ENCODE data around the gene ABTB1. TPM values are rescaled to one million over a fixed set of nuclear protein-coding genes. Genes with fewer than 3 reads are reported as not detected.
A peak's percentile ranks its signal among the peaks of the same experiment; 100 is the strongest.

Gene ABTB1
- total RNA-seq, 1 donor from 2014 or later = 11.8 TPM

- Mint-ChIP-seq H3K36me3 (ENCODE audit: low read depth, unreplicated experiment) (no peaks in the 10 kb centered on the region), H3K9me3 (ENCODE audit: unreplicated experiment) (no peaks in the 10 kb centered on the region), H3K4me3 (ENCODE audit: unreplicated experiment) (no peak overlapping the region), H3K27ac (ENCODE audit: unreplicated experiment) (no peak overlapping the region), H3K27me3 (ENCODE audit: low read depth, unreplicated experiment) (peaks cover 2% of the 10 kb centered on the region), H3K4me1 (ENCODE audit: low read depth, unreplicated experiment) (peaks cover 19% of the 10 kb centered on the region)
- no peak overlapping the region for H2AFZ ChIP-seq (ENCODE audit: low read depth, low read length)
- H3K4me2 ChIP-seq (ENCODE audit: low read length) = no peak overlapping the region
- no peaks in the 10 kb centered on the region for H3K27me3 ChIP-seq (ENCODE audit: insufficient read depth, low read length)
- H3K79me2 ChIP-seq (ENCODE audit: insufficient read depth, low read length) = no peaks in the 10 kb centered on the region
- H3K4me1 ChIP-seq (ENCODE audit: insufficient read depth, low read length) = peaks cover 29% of the 10 kb centered on the region
- no peak overlapping the region for H3K4me3 ChIP-seq (ENCODE audit: insufficient read depth, low read depth, low read length)
- no peaks in the 10 kb centered on the region for H3K9me3 ChIP-seq (ENCODE audit: insufficient read depth, low read depth, low read length)
- no peak overlapping the region for H3K27ac ChIP-seq (ENCODE audit: low read depth, low read length)
- FAIRE-seq (peak; percentile 29), DNase-seq (ENCODE audit: low read depth) (no peak)
- TF ChIP-seq CTCF (IDR thresholded peaks at IDR 0.05; ENCODE audit: insufficient read depth, low read depth, low read length) = no peak
- no peak for TF ChIP-seq EZH2 (IDR thresholded peaks at IDR 0.05; ENCODE audit: insufficient read depth, low read length)
- no peaks in the 10 kb centered on the region for H4K20me1 ChIP-seq (ENCODE audit: insufficient read depth, low read length)
- no peaks in the 10 kb centered on the region for H3K36me3 ChIP-seq (ENCODE audit: insufficient read depth, low read length)
- no peak overlapping the region for H3K9ac ChIP-seq (ENCODE audit: low read length)
Measured at GRCh38 chr3:127685708-127686511, 13.2 kb downstream of the ABTB1 start.

GRCh38 chr3:127686512-127686894 is 13.8 kb downstream of the ABTB1 start:
- no peak overlapping the region for H3K4me3 Mint-ChIP-seq (ENCODE audit: unreplicated experiment)
- Histone ChIP-seq H3K4me3 (ENCODE audit: insufficient read depth, low read depth, low read length) (no peak overlapping the region), H3K9ac (ENCODE audit: low read length) (no peak overlapping the region), H3K4me2 (ENCODE audit: low read length) (no peak overlapping the region), H3K36me3 (ENCODE audit: insufficient read depth, low read length) (no peaks in the 10 kb centered on the region), H2AFZ (ENCODE audit: low read depth, low read length) (no peak overlapping the region), H3K9me3 (ENCODE audit: insufficient read depth, low read depth, low read length) (no peaks in the 10 kb centered on the region), H3K4me1 (ENCODE audit: insufficient read depth, low read length) (peaks cover 31% of the 10 kb centered on the region), H3K27me3 (ENCODE audit: insufficient read depth, low read length) (no peaks in the 10 kb centered on the region), H3K27ac (ENCODE audit: low read depth, low read length) (no peak overlapping the region), H4K20me1 (ENCODE audit: insufficient read depth, low read length) (no peaks in the 10 kb centered on the region), H3K79me2 (ENCODE audit: insufficient read depth, low read length) (no peaks in the 10 kb centered on the region)
- H3K9me3 Mint-ChIP-seq (ENCODE audit: unreplicated experiment) = no peaks in the 10 kb centered on the region
- H3K27ac Mint-ChIP-seq (ENCODE audit: unreplicated experiment) = no peak overlapping the region
- no peaks in the 10 kb centered on the region for H3K36me3 Mint-ChIP-seq (ENCODE audit: low read depth, unreplicated experiment)
- no peaks in the 10 kb centered on the region for H3K27me3 Mint-ChIP-seq (ENCODE audit: low read depth, unreplicated experiment)
- peaks cover 20% of the 10 kb centered on the region for H3K4me1 Mint-ChIP-seq (ENCODE audit: low read depth, unreplicated experiment)
- DNase-seq (ENCODE audit: low read depth) = no peak
- no peak for FAIRE-seq
- TF ChIP-seq EZH2 (IDR thresholded peaks at IDR 0.05; ENCODE audit: insufficient read depth, low read length) (no peak), CTCF (IDR thresholded peaks at IDR 0.05; ENCODE audit: insufficient read depth, low read depth, low read length) (no peak)

- H3K27me3 Mint-ChIP-seq (ENCODE audit: low read depth, unreplicated experiment) = no peaks in the 10 kb centered on the region
- H2AFZ ChIP-seq (ENCODE audit: low read depth, low read length) = no peak overlapping the region
- H3K27ac Mint-ChIP-seq (ENCODE audit: unreplicated experiment) = no peak overlapping the region
- no peaks in the 10 kb centered on the region for H4K20me1 ChIP-seq (ENCODE audit: insufficient read depth, low read length)
- H3K36me3 ChIP-seq (ENCODE audit: insufficient read depth, low read length) = no peaks in the 10 kb centered on the region
- H3K9ac ChIP-seq (ENCODE audit: low read length) = no peak overlapping the region
- H3K9me3 Mint-ChIP-seq (ENCODE audit: unreplicated experiment) = no peaks in the 10 kb centered on the region
- DNase-seq (ENCODE audit: low read depth) (no peak), FAIRE-seq (no peak)
- TF ChIP-seq EZH2 (IDR thresholded peaks at IDR 0.05; ENCODE audit: insufficient read depth, low read length) = no peak
- TF ChIP-seq CTCF (IDR thresholded peaks at IDR 0.05; ENCODE audit: insufficient read depth, low read depth, low read length) = no peak
- H3K4me1 ChIP-seq (ENCODE audit: insufficient read depth, low read length) = peaks cover 31% of the 10 kb centered on the region
- H3K27me3 ChIP-seq (ENCODE audit: insufficient read depth, low read length) = no peaks in the 10 kb centered on the region
- no peaks in the 10 kb centered on the region for H3K36me3 Mint-ChIP-seq (ENCODE audit: low read depth, unreplicated experiment)
- no peak overlapping the region for H3K4me3 Mint-ChIP-seq (ENCODE audit: unreplicated experiment)
- H3K27ac ChIP-seq (ENCODE audit: low read depth, low read length) = no peak overlapping the region
- no peaks in the 10 kb centered on the region for H3K79me2 ChIP-seq (ENCODE audit: insufficient read depth, low read length)
- peaks cover 23% of the 10 kb centered on the region for H3K4me1 Mint-ChIP-seq (ENCODE audit: low read depth, unreplicated experiment)
- H3K4me3 ChIP-seq (ENCODE audit: insufficient read depth, low read depth, low read length) = no peak overlapping the region
- H3K4me2 ChIP-seq (ENCODE audit: low read length) = no peak overlapping the region
- no peaks in the 10 kb centered on the region for H3K9me3 ChIP-seq (ENCODE audit: insufficient read depth, low read depth, low read length)
Measured at GRCh38 chr3:127687228-127687737, 14.5 kb downstream of the ABTB1 start.
